CD1c-positive myeloid dendritic cell (primary cell): ENCODE results near the gene PHF13.
"Not testable (repeated sequence)": the region's sequence is repeated elsewhere in the genome, so short reads cannot be mapped to it uniquely, and the experiment has no call there.

Experiments
- DNase-seq: peaks from one replicate; pipeline ENCODE4 v3.0.0-alpha.2; 2016; ENCODE audit errors: extremely low spot score

PHF13 gene

DNA sequence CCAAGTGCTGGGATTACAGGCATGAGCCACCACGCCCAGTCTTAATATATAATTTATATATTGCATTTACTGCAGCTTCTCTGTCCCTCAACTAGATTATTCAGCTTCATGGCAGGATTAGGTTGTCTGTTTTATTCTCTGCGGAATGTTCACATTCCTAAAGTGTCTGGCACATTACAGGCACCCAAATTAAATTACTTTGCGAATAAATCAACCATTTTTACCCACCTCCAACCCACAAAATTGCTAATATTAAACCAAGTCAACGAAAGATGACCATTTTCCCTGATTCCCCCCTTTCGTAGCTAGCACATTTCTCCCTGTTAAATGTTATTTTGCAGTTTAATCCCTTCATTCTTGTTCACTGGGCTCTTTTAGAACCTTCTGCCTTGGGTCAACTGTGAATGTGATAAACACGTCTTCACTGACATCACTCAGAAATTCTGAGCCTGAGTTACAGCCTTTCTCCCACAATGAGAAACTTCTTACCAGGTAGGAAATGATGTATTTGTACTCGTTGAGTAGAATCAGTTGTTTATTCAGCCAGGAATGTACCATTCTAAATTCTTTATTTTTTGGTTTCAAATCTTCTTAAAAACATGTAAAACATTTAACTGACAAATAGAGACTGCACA lies 47.0 kb downstream of the PHF13 start:
- DNase-seq, result no peak

DNA sequence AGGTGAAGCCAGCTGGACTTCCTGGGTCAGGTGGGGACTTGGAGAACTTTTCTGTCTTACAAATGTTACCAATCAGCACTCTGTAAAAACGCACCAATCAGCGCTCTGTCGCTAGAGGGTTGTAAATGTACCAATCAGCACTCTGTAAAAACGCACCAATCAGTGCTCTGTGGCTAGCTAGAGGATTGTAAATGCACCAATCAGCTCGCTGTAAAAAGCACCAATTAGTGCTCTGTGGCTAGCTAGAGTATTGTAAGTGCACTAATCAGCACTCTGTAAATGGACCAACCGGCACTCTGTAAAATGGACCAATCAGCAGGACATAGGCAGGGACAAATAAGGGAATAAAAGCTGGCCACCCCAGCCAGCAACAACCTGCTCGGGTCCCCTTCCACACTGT lies 48.9 kb downstream of the PHF13 start:
- not testable (repeated sequence) for DNase-seq

DNA sequence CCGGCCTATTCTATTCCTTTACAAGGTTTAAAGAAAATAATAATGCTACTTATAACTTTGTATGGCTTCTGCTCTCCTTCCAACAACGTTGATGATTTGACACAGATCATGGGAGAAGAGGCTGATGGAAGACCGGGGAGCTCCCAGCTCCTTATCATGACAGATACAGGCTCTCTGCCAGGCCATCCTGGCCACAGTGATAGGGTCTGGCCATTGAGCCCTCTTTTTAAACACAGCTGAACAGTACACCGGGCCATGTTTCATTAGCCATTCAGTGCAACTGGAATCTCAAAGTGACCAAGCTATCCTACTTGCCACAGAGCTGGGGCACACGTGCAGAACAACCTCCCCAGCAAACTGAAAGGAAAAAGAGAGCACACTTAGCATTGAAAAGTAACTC lies 53.2 kb downstream of the PHF13 start:
- DNase-seq, result no peak

DNA sequence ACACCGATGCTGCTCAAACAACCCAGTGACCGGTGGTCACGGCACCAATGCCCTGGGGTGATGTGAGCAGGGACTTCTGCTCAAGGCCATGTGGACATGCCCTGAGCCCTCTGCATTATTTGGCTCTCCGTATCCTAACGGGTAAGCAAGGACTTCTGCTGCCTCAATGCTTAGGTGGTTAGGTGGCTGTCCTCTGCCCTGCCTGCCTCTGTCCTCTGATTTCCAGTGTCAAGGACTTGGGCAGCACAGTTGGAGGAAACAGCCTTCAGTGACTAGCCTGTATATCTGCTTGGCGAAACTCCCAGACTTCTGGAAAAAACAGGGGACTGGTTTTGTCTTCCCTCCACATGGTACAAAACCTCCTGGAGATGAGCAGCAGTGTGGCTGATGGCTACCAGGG lies 53.6 kb downstream of the PHF13 start:
- no peak for DNase-seq

DNA sequence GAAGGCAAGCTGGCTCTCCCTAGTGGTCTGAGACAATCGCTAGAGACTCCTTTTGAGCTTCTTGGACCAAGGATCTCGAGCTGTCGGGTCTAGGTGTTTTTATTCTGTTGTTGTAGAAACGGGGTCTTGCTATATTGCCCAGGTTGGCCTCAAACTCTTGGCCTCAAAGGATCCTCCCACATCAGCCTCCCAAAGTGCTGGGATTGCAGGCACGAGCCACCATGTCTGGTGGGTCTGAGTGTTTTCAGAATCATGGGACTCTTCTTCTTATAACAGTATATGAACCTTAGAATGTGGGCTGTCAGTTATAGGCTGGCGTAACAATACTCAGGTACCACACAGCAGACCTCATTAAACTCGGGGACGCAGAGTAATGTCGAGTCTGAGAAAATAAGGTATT lies 55.0 kb downstream of the PHF13 start:
- no peak for DNase-seq

DNA sequence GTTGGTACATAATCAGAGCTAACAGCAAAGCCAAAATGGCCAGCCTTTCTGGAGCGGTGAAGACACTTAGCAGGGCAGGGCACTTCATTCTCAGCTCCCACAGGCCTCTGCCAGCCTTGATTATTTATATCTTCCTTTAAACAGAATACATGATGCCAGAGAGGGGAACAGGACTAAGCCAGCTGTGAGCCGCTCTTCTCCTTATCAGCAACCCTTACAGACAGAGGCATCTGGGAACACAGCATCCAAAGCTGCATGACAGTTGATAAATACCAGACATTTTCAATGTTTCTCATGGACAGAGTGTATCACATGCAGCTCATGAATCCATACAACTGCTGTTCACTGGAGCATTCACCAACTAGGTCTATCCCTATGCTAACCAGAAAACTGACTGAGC lies 59.0 kb downstream of the PHF13 start:
- DNase-seq, result no peak
